ENCODE results near the gene GLB1L.

GLB1L gene

GRCh38 chr2:219252570-219252899, 7.3 kb upstream of the GLB1L start:
- DNase-seq: no peak

- DNase-seq: no peak
Observed at GRCh38 chr2:219252084-219252483, 6.8 kb upstream of the GLB1L start.

GRCh38 chr2:219251656-219252055, 6.4 kb upstream of the GLB1L start:
- DNase-seq: peak; percentile 27

GRCh38 chr2:219250049-219250781, 5.0 kb upstream of the GLB1L start:
- no peak for DNase-seq

- peak; percentile 83 for DNase-seq
Observed at GRCh38 chr2:219249203-219249980, 4.1 kb upstream of the GLB1L start.

- DNase-seq: no peak
Observed at GRCh38 chr2:219248845-219249202, 3.6 kb upstream of the GLB1L start.

GRCh38 chr2:219247678-219248642, 2.7 kb upstream of the GLB1L start:
- no peak for DNase-seq

GRCh38 chr2:219246559-219246958, 1.3 kb upstream of the GLB1L start:
- DNase-seq: no peak

GRCh38 chr2:219245899-219246230, 621 bp upstream of the GLB1L start:
- no peak for DNase-seq

- DNase-seq: no peak
Observed at GRCh38 chr2:219244789-219245147, 476 bp downstream of the GLB1L start.

- no peak for DNase-seq
Observed at GRCh38 chr2:219243291-219243761, 1.9 kb downstream of the GLB1L start.

- no peak for DNase-seq
Observed at GRCh38 chr2:219234331-219234730, 10.9 kb downstream of the GLB1L start.

GRCh38 chr2:219230059-219230540, 15.1 kb downstream of the GLB1L start:
- DNase-seq: peak; percentile 57

- peak; percentile 99 for DNase-seq
Observed at GRCh38 chr2:219229305-219230058, 15.8 kb downstream of the GLB1L start, which contains the start of the genes ANKZF1 and ATG9A. ANKZF1 (plus strand) TSS chr2:219229806; CDS start chr2:219230258, 452 bp downstream. ATG9A (minus strand) TSS chr2:219229636; CDS start chr2:219228024, 1,612 bp downstream.

GRCh38 chr2:219228911-219229304, 16.3 kb downstream of the GLB1L start:
- no peak for DNase-seq

GRCh38 chr2:219228041-219228910, 17.0 kb downstream of the GLB1L start:
- no peak for DNase-seq

- DNase-seq: no peak
Observed at GRCh38 chr2:219225350-219225749, 19.9 kb downstream of the GLB1L start.

- no peak for DNase-seq
Observed at GRCh38 chr2:219223831-219224610, 21.2 kb downstream of the GLB1L start.

- no peak for DNase-seq
Observed at GRCh38 chr2:219221957-219222518, 23.2 kb downstream of the GLB1L start.

Measured in fibroblast of skin of right quadriceps (primary cell).